ENCODE results near the gene ZNF277.

Gene ZNF277

GRCh38 chr7:112215787-112216186, 9.3 kb downstream of the ZNF277 start:
- TF ChIP-seq ATF2 (tag by site-specific recombination; IDR thresholded peaks at IDR 0.05; ENCODE audit: low read depth) = no peak
- no peak for TF ChIP-seq ZNF174 (tag by site-specific recombination; IDR thresholded peaks at IDR 0.05)
- TF ChIP-seq ZBTB20 (tag by site-specific recombination; IDR thresholded peaks at IDR 0.05) = no peak
- TF ChIP-seq RBAK (tag by site-specific recombination; IDR thresholded peaks at IDR 0.05) = no peak
- no peak for TF ChIP-seq ZBTB8A (tag by site-specific recombination; IDR thresholded peaks at IDR 0.05)
- no peak for TF ChIP-seq MEIS1 (CRISPR knock-in tag; IDR thresholded peaks at IDR 0.05; ENCODE audit: borderline replicate concordance)
- TF ChIP-seq ZNF501 (tag by site-specific recombination; IDR thresholded peaks at IDR 0.05) = no peak
- no peak for TF ChIP-seq ZNF529 (tag by site-specific recombination; IDR thresholded peaks at IDR 0.05; ENCODE audit: insufficient replicate concordance)
- no peak for TF ChIP-seq YY2 (tag by site-specific recombination; IDR thresholded peaks at IDR 0.05)
- TF ChIP-seq ZNF692 (tag by site-specific recombination; IDR thresholded peaks at IDR 0.05) = no peak
- TF ChIP-seq YY1 (tag by site-specific recombination; IDR thresholded peaks at IDR 0.05) = no peak
- no peak for TF ChIP-seq ZNF133 (tag by site-specific recombination; IDR thresholded peaks at IDR 0.05)
- TF ChIP-seq, protein P1, sequence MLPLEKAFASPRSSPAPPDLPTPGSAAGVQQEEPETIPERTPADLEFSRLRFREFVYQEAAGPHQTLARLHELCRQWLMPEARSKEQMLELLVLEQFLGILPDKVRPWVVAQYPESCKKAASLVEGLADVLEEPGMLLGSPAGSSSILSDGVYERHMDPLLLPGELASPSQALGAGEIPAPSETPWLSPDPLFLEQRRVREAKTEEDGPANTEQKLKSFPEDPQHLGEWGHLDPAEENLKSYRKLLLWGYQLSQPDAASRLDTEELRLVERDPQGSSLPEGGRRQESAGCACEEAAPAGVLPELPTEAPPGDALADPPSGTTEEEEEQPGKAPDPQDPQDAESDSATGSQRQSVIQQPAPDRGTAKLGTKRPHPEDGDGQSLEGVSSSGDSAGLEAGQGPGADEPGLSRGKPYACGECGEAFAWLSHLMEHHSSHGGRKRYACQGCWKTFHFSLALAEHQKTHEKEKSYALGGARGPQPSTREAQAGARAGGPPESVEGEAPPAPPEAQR (tag by site-specific recombination; IDR thresholded peaks at IDR 0.05) = no peak
- TF ChIP-seq SCRT1 (tag by site-specific recombination; IDR thresholded peaks at IDR 0.05; ENCODE audit: borderline replicate concordance) = no peak
- no peak for TF ChIP-seq ZNF239 (tag by site-specific recombination; IDR thresholded peaks at IDR 0.05)
- no peak for TF ChIP-seq ZNF530 (tag by site-specific recombination; IDR thresholded peaks at IDR 0.05; ENCODE audit: low read depth)
- TF ChIP-seq IKZF3 (tag by site-specific recombination; IDR thresholded peaks at IDR 0.05) = no peak
- no peak for TF ChIP-seq ZNF341 (tag by site-specific recombination; IDR thresholded peaks at IDR 0.05; ENCODE audit: low read depth)
- TF ChIP-seq ZNF16 (tag by site-specific recombination; IDR thresholded peaks at IDR 0.05; ENCODE audit: low read depth) = no peak
- Histone ChIP-seq H3K27ac (ENCODE audit: extremely low read depth, low read depth, low read length) (no peak overlapping the region), H3K9me3 (ENCODE audit: control insufficient read depth, insufficient read depth, low read depth, low read length) (no peaks in the 10 kb centered on the region), H3K4me3 (ENCODE audit: low read depth, low read length) (no peak overlapping the region), H3K4me1 (ENCODE audit: control insufficient read depth, insufficient read depth, low read length) (peaks cover 2% of the 10 kb centered on the region; the same call in 1 of the 2 replicates), H3K36me3 (ENCODE audit: control insufficient read depth in 2 of 2, insufficient read depth in 1 of 2, low read length in 2 of 2) (no peaks in the 10 kb centered on the region)
- ChIA-PET CTCF (interaction anchor here (0.7 kb wide), 1 partner anchor 90 kb away, joined by 3 read pairs; no protein-coding TSS in a partner anchor), POLR2A (no interaction called here)

- ChIA-PET CTCF (interaction anchor here (1.0 kb wide), 1 partner anchor 9 kb away, joined by 4 read pairs; no protein-coding TSS in a partner anchor), POLR2A (no interaction called here)
- Histone ChIP-seq H3K36me3 (ENCODE audit: control insufficient read depth in 2 of 2, insufficient read depth in 1 of 2, low read length in 2 of 2) (no peaks in the 10 kb centered on the region), H3K9me3 (ENCODE audit: control insufficient read depth, insufficient read depth, low read depth, low read length) (no peaks in the 10 kb centered on the region), H3K4me1 (ENCODE audit: control insufficient read depth, insufficient read depth, low read length) (no peaks in the 10 kb centered on the region), H3K4me3 (ENCODE audit: low read depth, low read length) (no peak overlapping the region), H3K27ac (ENCODE audit: extremely low read depth, low read depth, low read length) (no peak overlapping the region)
- no peak for TF ChIP-seq ZNF350 (tag by site-specific recombination; IDR thresholded peaks at IDR 0.05)
- TF ChIP-seq, protein P2, sequence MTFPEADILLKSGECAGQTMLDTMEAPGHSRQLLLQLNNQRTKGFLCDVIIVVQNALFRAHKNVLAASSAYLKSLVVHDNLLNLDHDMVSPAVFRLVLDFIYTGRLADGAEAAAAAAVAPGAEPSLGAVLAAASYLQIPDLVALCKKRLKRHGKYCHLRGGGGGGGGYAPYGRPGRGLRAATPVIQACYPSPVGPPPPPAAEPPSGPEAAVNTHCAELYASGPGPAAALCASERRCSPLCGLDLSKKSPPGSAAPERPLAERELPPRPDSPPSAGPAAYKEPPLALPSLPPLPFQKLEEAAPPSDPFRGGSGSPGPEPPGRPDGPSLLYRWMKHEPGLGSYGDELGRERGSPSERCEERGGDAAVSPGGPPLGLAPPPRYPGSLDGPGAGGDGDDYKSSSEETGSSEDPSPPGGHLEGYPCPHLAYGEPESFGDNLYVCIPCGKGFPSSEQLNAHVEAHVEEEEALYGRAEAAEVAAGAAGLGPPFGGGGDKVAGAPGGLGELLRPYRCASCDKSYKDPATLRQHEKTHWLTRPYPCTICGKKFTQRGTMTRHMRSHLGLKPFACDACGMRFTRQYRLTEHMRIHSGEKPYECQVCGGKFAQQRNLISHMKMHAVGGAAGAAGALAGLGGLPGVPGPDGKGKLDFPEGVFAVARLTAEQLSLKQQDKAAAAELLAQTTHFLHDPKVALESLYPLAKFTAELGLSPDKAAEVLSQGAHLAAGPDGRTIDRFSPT (tag by site-specific recombination; IDR thresholded peaks at IDR 0.05) = no peak
- TF ChIP-seq, protein P3, sequence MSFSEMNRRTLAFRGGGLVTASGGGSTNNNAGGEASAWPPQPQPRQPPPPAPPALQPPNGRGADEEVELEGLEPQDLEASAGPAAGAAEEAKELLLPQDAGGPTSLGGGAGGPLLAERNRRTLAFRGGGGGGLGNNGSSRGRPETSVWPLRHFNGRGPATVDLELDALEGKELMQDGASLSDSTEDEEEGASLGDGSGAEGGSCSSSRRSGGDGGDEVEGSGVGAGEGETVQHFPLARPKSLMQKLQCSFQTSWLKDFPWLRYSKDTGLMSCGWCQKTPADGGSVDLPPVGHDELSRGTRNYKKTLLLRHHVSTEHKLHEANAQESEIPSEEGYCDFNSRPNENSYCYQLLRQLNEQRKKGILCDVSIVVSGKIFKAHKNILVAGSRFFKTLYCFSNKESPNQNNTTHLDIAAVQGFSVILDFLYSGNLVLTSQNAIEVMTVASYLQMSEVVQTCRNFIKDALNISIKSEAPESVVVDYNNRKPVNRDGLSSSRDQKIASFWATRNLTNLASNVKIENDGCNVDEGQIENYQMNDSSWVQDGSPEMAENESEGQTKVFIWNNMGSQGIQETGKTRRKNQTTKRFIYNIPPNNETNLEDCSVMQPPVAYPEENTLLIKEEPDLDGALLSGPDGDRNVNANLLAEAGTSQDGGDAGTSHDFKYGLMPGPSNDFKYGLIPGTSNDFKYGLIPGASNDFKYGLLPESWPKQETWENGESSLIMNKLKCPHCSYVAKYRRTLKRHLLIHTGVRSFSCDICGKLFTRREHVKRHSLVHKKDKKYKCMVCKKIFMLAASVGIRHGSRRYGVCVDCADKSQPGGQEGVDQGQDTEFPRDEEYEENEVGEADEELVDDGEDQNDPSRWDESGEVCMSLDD (tag by site-specific recombination; IDR thresholded peaks at IDR 0.05) = no peak
- TF ChIP-seq, protein P4, sequence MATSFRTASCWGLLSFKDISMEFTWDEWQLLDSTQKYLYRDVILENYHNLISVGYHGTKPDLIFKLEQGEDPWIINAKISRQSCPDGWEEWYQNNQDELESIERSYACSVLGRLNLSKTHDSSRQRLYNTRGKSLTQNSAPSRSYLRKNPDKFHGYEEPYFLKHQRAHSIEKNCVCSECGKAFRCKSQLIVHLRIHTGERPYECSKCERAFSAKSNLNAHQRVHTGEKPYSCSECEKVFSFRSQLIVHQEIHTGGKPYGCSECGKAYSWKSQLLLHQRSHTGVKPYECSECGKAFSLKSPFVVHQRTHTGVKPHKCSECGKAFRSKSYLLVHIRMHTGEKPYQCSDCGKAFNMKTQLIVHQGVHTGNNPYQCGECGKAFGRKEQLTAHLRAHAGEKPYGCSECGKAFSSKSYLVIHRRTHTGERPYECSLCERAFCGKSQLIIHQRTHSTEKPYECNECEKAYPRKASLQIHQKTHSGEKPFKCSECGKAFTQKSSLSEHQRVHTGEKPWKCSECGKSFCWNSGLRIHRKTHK (tag by site-specific recombination; IDR thresholded peaks at IDR 0.05) = no peak
- TF ChIP-seq KLF7 (tag by site-specific recombination; IDR thresholded peaks at IDR 0.05; ENCODE audit: borderline replicate concordance) = no peak
Measured at GRCh38 chr7:112220877-112221434, 14.5 kb downstream of the ZNF277 start.
